HG03342 (cell line): ENCODE measurements around the gene GALNT15.

Source experiments
- ATAC-seq: cut with Tn5 transposase; IDR thresholded peaks from one replicate; pipeline ENCODE4 v1.9.1; 2021; ENCODE audit warnings: mild to moderate bottlenecking, moderate library complexity; ENCODE audit not compliant: unreplicated experiment

The GALNT15 gene

DNA sequence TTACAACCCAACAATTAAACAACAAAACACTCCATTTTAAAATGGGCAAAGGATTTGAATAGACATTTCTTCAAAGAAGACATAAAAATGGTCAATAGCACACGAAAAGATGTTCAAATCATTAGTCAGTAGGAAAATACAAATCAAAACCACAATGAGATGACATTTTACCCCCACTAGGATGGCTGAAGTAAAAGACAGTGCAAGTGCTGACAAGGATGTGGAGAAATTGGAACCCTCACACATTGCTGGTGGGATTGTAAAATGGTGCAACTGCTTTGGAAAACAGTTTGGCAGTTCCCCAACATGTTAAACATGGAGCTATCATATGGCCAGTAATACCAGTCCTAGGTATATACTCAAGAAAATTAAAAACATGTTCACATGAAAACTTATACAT lies 11.6 kb downstream of the GALNT15 start:
- ATAC-seq = no peak

DNA sequence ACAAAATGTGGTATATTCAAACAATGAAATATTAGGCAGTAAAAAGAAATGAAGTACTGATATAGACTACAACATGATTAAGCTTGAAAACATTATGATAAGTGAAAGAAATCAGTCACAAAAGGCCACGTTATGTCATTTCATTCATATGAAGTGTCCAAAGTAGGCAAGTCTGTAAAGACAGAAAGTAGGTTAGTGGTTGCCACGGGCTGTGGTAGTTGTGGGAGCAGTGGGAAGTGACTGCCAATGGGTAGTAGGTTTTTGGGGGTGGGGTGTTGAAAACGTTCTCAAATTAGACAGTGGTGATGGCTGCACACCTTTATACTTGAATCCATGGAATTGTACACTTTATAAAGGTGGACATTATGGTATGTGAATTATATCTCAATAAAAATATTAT lies 12.1 kb downstream of the GALNT15 start:
- no peak for ATAC-seq

DNA sequence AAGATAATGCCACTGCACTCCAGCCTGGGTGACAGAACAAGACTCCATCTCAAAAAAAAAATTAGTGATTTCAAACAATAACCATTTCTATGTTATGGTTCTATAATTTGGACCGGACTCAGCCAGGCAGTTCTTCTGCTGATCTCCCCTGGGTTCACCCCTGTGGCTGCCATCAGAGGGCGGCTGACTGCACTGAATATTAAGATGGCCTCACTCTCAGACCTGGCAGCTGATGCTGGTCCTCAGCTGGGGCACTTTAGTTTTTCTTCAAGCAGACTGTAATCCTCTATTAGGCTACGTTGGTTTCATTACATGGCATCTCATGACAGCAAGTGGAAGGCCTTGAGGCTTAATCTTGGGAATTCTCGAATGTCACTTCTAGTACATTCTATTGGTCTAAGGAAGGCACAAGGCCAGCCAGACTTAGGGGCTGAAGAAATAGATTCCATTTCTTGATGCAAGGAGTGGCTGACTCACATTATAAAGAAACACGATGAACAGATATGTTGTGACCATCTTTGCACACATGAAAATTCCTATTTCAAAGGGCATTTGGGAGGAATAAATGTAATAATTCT lies 12.8 kb downstream of the GALNT15 start:
- no peak for ATAC-seq

DNA sequence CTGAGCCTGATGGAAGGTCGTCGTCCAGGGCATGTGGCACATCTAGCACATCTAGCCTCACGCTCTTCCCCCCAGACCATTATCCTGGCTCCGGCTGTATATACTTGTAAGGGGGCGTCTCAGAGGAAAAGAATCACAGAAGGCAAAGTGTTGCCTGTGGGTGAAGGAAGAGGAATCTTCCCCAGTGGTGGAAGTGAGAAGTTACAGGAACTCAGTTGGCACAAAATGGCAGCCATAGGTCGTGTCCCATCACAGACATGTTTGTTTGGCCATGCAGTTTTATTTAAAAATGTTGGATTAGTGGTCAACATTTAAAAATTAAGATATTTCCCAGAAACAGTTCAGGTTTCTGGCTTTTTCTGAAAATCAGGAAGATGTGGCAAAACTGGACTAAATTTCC lies 13.6 kb downstream of the GALNT15 start:
- no peak for ATAC-seq

DNA sequence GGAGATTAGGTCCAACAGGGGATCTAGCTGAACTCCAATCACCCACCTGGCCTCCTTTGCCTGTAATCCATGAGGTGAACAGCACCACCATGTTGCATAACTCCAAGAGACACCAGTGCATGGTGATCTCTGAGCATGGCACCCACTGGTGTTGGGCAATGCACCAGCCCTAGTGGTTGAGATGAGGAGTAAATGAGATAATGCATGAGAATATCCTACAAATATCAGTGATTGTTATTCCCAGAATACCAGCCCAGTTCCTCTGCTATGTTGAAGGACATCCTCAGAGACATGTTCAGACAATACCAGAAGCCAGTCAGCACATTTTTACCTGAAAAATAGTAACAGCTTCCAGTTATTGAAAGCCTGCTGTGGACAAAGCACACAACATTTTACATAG lies 14.7 kb downstream of the GALNT15 start:
- no peak for ATAC-seq

DNA sequence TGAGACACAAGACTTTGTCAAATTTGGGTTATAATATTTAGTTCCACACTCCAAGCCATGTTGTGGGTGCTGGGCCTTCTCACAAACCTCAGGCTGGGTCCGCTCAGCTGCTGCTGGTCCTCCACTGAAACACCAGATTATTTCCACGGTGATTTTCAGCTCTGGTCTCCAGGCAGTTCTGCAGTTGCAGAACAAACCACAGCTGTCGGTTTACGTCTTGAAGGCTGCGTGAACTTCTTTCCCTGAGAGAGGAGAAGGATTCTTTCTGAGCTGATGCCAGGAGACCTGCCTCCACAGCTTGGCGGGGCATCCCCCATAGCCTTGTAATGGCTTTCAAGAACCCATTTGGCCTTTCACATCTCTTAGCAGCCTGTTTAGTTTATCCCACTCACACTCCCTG lies 16.2 kb downstream of the GALNT15 start:
- no peak for ATAC-seq

DNA sequence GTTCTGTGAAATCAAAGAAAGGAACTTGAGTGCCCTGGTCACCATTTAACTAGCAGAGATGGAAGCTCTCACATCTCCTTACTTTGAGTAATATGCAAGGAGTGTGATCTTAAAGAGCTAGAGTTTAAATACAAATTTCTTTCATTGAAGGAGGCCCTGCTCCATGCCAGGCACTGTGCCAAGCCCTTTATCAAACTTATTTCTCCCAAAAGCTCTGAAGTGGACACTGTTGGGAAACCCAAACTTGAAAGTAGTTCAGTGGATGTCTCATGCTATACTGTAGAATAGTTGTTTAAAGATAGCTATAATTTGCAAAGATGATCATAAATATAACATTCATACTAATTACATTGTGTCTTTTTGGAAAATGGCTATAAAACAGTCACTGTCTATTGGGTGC lies 17.1 kb downstream of the GALNT15 start:
- no peak for ATAC-seq

DNA sequence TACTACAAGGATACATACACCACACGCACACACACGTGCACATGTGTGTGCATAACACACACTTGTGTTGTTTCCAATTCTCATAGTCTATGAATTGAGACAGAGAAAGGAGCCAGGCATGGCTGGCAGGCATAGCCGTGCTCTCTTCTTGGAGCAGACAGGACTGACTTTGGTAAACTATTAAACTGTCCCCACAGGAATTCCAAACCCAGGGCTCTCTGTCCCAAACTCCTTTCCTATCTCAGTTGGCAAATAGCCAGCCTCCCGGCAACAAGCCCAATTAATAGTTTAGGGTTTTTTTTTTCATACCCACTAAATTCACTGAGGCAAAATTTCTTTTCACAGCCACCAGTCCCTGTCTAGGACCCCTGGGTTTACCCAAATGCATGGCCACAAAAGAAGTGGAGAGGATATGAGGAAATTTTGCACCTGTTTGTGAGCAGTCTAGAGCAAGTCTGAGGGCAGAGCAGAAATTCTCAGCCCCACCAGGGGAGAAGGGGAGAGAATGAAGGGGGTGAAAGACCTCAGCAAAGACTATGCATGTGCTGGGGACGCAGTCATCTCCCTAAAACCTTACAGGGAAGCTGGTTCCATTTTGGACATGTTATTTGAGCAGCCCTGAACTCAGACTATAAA lies 17.8 kb downstream of the GALNT15 start:
- ATAC-seq = no peak

DNA sequence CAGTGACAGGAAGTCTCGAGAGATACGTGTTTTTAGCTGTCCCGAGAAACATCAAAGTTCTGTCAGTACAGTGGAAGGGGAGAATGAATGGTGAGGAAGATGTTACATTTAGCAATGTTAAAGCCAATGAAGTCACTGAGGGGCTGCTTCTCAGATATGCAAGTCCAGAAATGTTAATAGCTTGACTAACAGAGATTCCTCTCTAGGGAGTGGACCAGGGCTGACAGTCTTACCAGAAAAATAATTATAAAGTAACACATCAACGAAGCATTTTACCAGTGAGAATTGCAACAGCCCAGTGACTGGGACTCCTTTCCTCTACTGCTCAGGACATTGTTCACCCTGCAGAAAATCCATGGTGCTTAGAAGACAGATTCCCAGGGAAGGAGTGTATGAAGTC lies 23.9 kb downstream of the GALNT15 start:
- ATAC-seq = no peak

DNA sequence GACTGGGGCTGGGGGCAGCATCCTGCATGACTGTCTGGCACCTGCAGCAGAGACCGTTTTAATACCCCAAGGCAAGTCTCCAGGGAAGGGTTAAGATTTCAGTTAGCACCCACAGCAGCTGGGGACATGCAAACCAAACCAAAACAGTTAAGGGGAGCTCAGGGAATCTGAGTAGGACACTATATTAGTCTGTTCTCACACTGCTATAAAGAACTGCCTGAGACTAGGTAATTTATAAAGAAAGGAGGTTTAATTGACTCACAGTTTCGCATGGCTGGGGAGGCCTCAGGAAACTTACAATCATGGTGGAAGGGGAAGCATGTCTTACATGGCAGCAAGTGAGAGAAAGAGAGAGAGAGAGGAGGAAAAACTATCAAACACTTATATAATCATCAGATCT lies 25.3 kb downstream of the GALNT15 start:
- ATAC-seq = no peak

DNA sequence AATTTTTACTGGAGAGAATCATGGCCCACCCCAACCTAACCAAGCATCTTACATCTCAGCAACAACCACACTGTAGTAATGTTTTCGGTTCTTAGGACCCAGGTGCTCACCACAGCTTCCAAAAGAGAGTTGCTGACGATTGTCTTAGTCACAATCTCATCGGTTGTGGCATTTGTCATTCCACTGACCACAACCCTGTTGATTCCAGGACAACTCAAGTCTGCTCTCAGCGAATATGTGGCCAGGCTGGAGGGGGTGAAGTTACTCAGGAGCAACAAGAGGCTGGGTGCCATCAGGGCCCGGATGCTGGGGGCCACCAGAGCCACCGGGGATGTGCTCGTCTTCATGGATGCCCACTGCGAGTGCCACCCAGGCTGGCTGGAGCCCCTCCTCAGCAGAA lies 25.9 kb downstream of the GALNT15 start:
- ATAC-seq = no peak

DNA sequence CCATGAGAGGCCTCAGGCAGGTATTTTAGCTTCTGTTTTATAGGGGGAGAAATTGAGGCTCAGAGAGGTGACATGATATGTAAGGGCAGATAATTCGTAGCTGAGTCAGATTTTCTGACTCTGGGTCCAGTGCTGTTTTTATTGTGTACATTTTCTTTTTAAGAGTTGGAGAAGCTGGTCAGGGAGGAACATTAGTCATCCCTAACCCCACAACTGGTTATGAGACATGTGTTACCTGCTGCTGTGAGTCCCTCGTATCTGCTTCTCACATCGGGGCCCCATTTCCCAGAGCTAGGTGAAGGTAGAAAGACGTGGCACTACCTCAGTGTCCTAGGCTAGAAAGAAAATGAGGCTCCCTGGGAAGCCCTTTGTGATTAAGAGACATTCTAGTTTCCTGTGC lies 28.6 kb downstream of the GALNT15 start:
- ATAC-seq = no peak

DNA sequence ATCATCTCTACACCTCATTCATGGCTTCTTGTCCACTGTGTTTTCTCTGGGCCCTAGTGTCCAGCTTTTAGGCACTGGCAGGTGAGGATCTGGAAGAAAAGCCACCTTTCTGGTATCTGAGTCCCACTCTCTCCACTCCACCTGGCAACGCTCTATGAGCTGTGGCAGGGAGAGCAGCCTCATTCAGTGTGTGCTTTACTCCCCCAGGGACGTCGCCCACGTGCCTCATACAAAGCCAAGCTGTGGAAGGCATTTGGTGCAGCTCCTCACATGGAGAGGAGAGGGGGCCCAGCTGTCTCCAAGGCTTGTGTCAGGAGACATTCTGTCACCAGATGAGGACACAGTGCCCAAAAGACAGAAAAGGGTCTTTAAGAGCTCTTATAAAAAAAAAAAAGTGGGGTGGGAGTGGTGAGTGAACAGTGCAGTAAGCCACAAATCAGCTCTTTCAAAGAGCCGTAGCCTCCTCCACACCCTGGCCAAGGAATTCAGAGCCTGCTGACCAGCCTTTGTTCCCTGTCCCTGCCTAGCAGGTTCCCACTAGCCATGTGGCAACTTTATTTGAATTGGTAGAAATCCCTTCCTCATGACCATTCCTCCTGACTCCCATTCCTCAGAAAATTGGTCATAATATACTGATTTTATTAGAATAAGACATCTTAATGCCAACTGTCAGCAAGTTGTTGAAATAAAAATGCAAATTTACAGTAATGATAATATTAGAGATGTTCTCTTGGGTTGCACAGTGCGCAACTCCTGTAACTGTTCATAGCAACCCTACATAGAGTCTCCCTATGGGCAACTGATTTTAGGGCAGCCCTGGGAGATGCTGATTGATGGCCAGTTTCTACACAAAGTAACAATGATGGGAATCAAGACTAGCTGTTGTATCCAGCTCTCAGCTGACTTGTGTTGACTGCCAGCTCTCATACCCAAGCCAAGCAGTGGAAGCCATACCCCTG lies 29.5 kb downstream of the GALNT15 start:
- ATAC-seq = no peak

DNA sequence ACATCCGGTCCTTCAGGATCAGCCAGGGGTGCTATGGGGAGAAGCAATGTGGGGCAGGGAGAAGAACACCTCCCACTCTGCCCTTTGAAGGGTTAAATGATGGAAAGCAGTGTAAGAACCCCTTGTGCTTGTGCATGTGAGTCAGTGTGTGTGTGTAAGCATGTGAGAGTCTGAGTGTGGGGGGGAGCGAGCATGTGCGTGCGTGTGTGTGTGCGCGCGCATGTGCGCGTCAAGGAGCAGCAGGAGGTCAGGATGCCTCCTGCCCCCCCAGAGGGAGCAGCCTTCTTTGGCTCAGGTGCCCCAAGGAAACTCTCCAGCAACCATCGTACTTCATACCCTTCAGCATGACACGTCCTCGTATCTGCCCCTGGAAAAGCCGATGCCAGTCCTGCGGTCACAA lies 30.3 kb downstream of the GALNT15 start:
- ATAC-seq = no peak

DNA sequence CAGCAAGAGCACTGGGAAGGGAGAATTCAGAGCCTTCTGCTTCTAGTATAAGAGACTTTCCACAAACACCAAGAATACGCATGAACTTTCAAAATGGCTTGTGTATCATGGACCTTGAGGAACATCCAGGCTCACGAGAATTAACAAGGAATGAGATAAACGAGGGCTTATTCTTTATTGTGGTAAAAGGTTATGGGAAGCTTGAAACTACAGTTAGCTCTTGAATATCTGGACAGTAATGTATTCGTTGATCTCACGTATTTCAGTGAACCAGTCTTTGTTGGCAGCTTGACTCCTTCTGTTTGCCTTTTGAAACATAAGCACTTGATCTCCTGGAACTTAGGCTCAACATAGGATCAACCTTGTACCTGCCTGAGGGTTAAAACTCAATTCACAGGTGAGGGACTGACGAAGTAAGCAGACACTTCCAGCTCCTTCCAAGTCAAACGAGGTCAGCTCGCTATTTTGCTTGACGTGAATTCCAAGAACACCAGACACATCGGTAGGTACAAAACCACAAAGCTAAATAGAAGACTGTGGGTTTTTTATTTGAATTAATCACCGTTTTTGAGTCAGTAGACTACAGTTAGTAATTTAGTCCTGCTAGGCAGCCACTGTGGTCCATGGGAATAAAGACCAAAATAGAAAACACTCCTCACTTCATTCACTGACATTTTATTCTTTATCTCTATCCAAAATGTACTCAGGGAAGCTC lies 30.8 kb downstream of the GALNT15 start:
- no peak for ATAC-seq

DNA sequence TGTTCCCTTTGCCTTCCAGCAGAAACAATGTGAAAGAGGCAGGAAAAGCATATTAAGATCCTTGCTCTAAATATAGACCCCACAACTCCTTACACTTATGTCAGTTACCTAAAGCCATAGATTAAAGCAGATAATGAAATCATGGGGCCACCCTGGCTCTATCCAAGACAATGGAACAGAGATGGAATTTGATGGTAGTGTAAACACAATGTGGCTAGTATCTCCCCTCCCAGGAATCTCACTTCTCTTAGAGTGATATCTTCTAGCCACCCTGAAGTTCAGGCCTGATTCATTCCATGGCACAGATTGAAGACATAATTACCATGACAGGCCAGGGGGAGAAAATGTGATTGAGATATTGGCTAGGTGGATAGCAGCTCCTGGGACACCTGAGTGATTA lies 32.6 kb downstream of the GALNT15 start:
- ATAC-seq = no peak

DNA sequence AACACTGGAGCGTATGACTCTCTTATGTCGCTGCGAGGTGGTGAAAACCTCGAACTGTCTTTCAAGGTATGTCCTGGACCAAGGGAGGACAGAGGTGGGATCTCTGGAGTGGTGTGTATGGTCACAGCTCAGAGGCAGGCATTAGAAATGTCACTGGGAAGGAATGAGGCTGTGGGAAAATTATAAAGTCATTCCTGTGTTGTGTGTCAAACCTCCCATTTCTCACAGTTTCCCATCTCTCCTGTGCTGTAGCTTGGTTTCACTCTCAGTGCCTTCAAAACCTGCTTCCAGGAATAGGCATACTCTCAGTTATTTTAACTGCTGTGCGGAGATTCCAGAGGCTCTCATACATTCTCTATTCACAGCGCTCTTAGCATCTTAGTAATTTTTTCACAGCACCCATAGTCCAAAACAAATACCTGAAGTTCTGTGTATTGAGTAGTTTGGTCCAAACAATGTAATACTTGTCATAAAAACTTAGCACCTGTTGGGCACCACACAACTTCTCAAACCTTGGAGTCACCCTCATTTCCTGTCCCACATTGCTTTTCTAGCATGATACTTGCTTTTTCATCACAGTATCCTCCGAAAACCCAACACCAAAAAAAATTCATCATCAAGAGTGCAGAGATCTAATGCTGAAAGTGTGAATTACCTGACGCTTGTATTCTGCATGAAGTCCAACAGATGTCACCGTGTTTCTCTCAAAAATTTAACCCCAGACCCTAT lies 36.9 kb downstream of the GALNT15 start:
- ATAC-seq = no peak

DNA sequence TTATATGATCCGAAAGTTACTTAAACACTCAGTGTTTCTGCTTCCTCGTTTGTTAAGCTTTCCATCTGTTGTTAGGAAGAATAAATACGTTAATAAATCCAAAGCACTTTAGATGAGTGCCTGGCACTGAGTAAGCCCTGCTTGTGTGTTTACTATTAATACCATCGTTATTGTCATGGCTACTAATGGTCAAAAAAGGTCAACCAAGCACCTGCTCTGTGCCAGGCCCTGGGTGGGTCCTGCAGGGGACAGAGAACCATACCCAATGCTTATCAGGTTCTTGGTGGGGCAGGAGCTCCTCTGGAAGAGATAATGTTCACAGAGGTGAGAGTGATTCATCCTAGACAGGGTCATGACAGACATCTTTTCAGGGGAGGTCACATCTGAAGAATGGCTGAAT lies 39.9 kb downstream of the GALNT15 start:
- ATAC-seq = no peak

DNA sequence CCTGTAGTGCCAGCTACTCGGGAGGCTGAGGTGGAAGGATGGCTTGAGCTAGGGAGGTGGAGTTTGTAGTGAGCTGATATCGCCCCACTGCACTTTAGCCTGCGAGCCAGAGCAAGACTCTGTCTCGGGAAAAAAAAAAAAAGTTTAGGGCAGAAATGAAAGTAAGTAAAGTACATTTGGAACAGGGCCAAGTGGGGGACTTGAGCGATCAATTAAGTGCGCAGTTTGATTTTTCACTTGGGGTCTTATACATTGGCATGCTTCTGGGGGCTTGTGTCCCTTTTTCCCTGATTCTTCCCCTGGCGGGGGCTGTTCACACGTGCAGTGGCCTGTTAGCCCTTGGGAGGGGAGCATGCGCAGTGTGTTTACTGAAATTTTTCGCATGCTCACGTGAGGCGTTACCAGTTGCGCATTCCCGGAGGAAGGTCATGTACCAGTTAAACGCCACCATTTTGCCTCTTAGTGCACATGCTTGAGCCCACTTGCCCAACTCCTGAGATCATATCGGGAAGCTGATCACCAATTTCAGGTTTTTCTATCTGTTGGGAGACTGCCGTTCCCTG lies 42.0 kb downstream of the GALNT15 start:
- ATAC-seq = no peak

DNA sequence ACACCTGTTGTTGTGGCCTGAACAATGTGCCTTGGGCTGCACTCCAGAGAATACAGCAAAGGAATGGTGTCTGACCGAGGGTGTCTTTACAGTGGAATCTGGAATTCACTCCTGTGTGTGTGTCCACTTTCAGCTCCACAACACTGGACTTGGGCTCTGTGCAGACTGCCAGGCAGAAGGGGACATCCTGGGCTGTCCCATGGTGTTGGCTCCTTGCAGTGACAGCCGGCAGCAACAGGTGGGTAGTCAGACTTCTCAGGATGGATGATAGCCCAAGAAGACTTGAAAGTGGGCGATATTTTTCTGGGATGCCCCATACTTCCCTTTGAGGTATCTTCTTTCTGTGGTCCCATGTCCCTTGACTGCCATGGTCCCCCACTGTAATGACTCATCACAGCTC lies 45.3 kb downstream of the GALNT15 start:
- ATAC-seq = no peak
